ENCODE measurements around the gene JADE2. TPM values are rescaled to one million over a fixed set of nuclear protein-coding genes. Genes with fewer than 3 reads are reported as not detected.

The JADE2 gene
- total and polyA plus RNA-seq, 2 of the 8 experiments (the other 6 are each of a cell fraction or from before 2014, with no cell fraction given): 19.2 to 55.8 TPM

- TF ChIP-seq, protein P1, sequence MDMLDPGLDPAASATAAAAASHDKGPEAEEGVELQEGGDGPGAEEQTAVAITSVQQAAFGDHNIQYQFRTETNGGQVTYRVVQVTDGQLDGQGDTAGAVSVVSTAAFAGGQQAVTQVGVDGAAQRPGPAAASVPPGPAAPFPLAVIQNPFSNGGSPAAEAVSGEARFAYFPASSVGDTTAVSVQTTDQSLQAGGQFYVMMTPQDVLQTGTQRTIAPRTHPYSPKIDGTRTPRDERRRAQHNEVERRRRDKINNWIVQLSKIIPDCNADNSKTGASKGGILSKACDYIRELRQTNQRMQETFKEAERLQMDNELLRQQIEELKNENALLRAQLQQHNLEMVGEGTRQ (IDR thresholded peaks at IDR 0.05; ENCODE audit: low read length): no peak
- TF ChIP-seq BCL11A (IDR thresholded peaks at IDR 0.05; ENCODE audit: low read depth in 2 of 2, low read length in 2 of 2) (no peak), SIN3A (conservative IDR thresholded peaks at IDR 0.05 in 1 of 2, IDR thresholded peaks at IDR 0.05 in 1 of 2; ENCODE audit: low read depth in 1 of 2, low read length in 2 of 2) (no peak), TEAD4 (IDR thresholded peaks at IDR 0.05; ENCODE audit: low read depth, low read length) (no peak), MAX (IDR thresholded peaks at IDR 0.05) (no peak), SP1 (IDR thresholded peaks at IDR 0.05; ENCODE audit: low read depth, low read length) (no peak)
Measured at GRCh38 chr5:134534058-134534725, 8.7 kb downstream of the JADE2 start (continued).

All from H1 (cell line).